ENCODE data around the gene CDC27.
"Not testable (repeated sequence)": the region's sequence is repeated elsewhere in the genome, so short reads cannot be mapped to it uniquely, and the experiment has no call there.

Gene CDC27

GRCh38 chr17:47117386-47117785, 71.7 kb downstream of the CDC27 start:
- no peaks in the 10 kb centered on the region for H3K27me3 ChIP-seq (ENCODE audit: control insufficient read depth in 1 of 2, insufficient read depth in 2 of 2, low read length in 2 of 2)
- H3K4me1 ChIP-seq (ENCODE audit: control insufficient read depth in 1 of 2, insufficient read depth in 2 of 2, low read length in 2 of 2), result no peaks in the 10 kb centered on the region
- no peak overlapping the region for H3K27ac ChIP-seq (ENCODE audit: low read depth, low read length)
- H3K36me3 ChIP-seq (ENCODE audit: control insufficient read depth in 1 of 2, insufficient read depth in 2 of 2, low read length in 2 of 2), result peaks cover 14 to 30% of the 10 kb centered on the region in 2 donors
- no peak overlapping the region for H3K4me3 ChIP-seq (ENCODE audit: low read depth in 1 of 2, low read length in 2 of 2)
- H3K9me3 ChIP-seq (ENCODE audit: control insufficient read depth in 1 of 2, low read length in 2 of 2), result no peaks in the 10 kb centered on the region
- no peak overlapping the region for H3K9ac ChIP-seq (ENCODE audit: low read depth in 1 of 2, low read length in 2 of 2)

GRCh38 chr17:47106130-47106529, 83.0 kb downstream of the CDC27 start:
- Histone ChIP-seq H3K4me1 (ENCODE audit: control insufficient read depth in 1 of 2, insufficient read depth in 2 of 2, low read length in 2 of 2) (no peaks in the 10 kb centered on the region), H3K9me3 (ENCODE audit: control insufficient read depth in 1 of 2, low read length in 2 of 2) (no peaks in the 10 kb centered on the region), H3K9ac (ENCODE audit: low read depth in 1 of 2, low read length in 2 of 2) (no peak overlapping the region), H3K4me3 (ENCODE audit: low read depth in 1 of 2, low read length in 2 of 2) (no peak overlapping the region), H3K27me3 (ENCODE audit: control insufficient read depth in 1 of 2, insufficient read depth in 2 of 2, low read length in 2 of 2) (no peaks in the 10 kb centered on the region), H3K27ac (ENCODE audit: low read depth, low read length) (no peak overlapping the region), H3K36me3 (ENCODE audit: control insufficient read depth in 1 of 2, insufficient read depth in 2 of 2, low read length in 2 of 2) (no peaks in the 10 kb centered on the region)

- not testable (repeated sequence) for H3K9ac ChIP-seq (ENCODE audit: low read depth in 1 of 2, low read length in 2 of 2); H3K9me3 ChIP-seq (ENCODE audit: control insufficient read depth in 1 of 2, low read length in 2 of 2); H3K4me1 ChIP-seq (ENCODE audit: control insufficient read depth in 1 of 2, insufficient read depth in 2 of 2, low read length in 2 of 2); H3K27me3 ChIP-seq (ENCODE audit: control insufficient read depth in 1 of 2, insufficient read depth in 2 of 2, low read length in 2 of 2); H3K36me3 ChIP-seq (ENCODE audit: control insufficient read depth in 1 of 2, insufficient read depth in 2 of 2, low read length in 2 of 2); H3K27ac ChIP-seq (ENCODE audit: low read depth, low read length); H3K4me3 ChIP-seq (ENCODE audit: low read depth in 1 of 2, low read length in 2 of 2)
Observed at GRCh38 chr17:47105246-47105645, 83.8 kb downstream of the CDC27 start.

- Histone ChIP-seq H3K9ac (ENCODE audit: low read depth in 1 of 2, low read length in 2 of 2) (no peak overlapping the region), H3K36me3 (ENCODE audit: control insufficient read depth in 1 of 2, insufficient read depth in 2 of 2, low read length in 2 of 2) (no peaks in the 10 kb centered on the region), H3K27ac (ENCODE audit: low read depth, low read length) (no peak overlapping the region), H3K4me3 (ENCODE audit: low read depth in 1 of 2, low read length in 2 of 2) (no peak overlapping the region), H3K27me3 (ENCODE audit: control insufficient read depth in 1 of 2, insufficient read depth in 2 of 2, low read length in 2 of 2) (no peaks in the 10 kb centered on the region), H3K4me1 (ENCODE audit: control insufficient read depth in 1 of 2, insufficient read depth in 2 of 2, low read length in 2 of 2) (peaks cover 0 to 5% of the 10 kb centered on the region in 2 donors), H3K9me3 (ENCODE audit: control insufficient read depth in 1 of 2, low read length in 2 of 2) (no peaks in the 10 kb centered on the region)
Observed at GRCh38 chr17:47102914-47103313, 86.2 kb downstream of the CDC27 start.

- Histone ChIP-seq H3K4me3 (ENCODE audit: low read depth in 1 of 2, low read length in 2 of 2) (peak overlapping the region; percentile 73 to 79), H3K4me1 (ENCODE audit: control insufficient read depth in 1 of 2, insufficient read depth in 2 of 2, low read length in 2 of 2) (peaks cover 0 to 5% of the 10 kb centered on the region in 2 donors), H3K27me3 (ENCODE audit: control insufficient read depth in 1 of 2, insufficient read depth in 2 of 2, low read length in 2 of 2) (no peaks in the 10 kb centered on the region), H3K27ac (ENCODE audit: low read depth, low read length) (peak overlapping the region; percentile 42), H3K9me3 (ENCODE audit: control insufficient read depth in 1 of 2, low read length in 2 of 2) (no peaks in the 10 kb centered on the region), H3K9ac (ENCODE audit: low read depth in 1 of 2, low read length in 2 of 2) (peak overlapping the region; percentile 69 to 74), H3K36me3 (ENCODE audit: control insufficient read depth in 1 of 2, insufficient read depth in 2 of 2, low read length in 2 of 2) (no peaks in the 10 kb centered on the region)
Observed at GRCh38 chr17:47099987-47100711, 88.9 kb downstream of the CDC27 start.

- peak overlapping the region; percentile 73 to 79 for H3K4me3 ChIP-seq (ENCODE audit: low read depth in 1 of 2, low read length in 2 of 2)
- peaks cover 0 to 5% of the 10 kb centered on the region in 2 donors for H3K4me1 ChIP-seq (ENCODE audit: control insufficient read depth in 1 of 2, insufficient read depth in 2 of 2, low read length in 2 of 2)
- no peaks in the 10 kb centered on the region for H3K9me3 ChIP-seq (ENCODE audit: control insufficient read depth in 1 of 2, low read length in 2 of 2)
- H3K27me3 ChIP-seq (ENCODE audit: control insufficient read depth in 1 of 2, insufficient read depth in 2 of 2, low read length in 2 of 2), result no peaks in the 10 kb centered on the region
- H3K36me3 ChIP-seq (ENCODE audit: control insufficient read depth in 1 of 2, insufficient read depth in 2 of 2, low read length in 2 of 2), result no peaks in the 10 kb centered on the region
- no peak overlapping the region for H3K27ac ChIP-seq (ENCODE audit: low read depth, low read length)
- peak overlapping the region; percentile 69 to 74 for H3K9ac ChIP-seq (ENCODE audit: low read depth in 1 of 2, low read length in 2 of 2)
Observed at GRCh38 chr17:47099451-47099986, 89.6 kb downstream of the CDC27 start.

GRCh38 chr17:47096343-47096742, 92.8 kb downstream of the CDC27 start:
- Histone ChIP-seq H3K4me1 (ENCODE audit: control insufficient read depth in 1 of 2, insufficient read depth in 2 of 2, low read length in 2 of 2) (peaks cover 0 to 5% of the 10 kb centered on the region in 2 donors), H3K9me3 (ENCODE audit: control insufficient read depth in 1 of 2, low read length in 2 of 2) (no peaks in the 10 kb centered on the region), H3K4me3 (ENCODE audit: low read depth in 1 of 2, low read length in 2 of 2) (no peak overlapping the region), H3K27ac (ENCODE audit: low read depth, low read length) (no peak overlapping the region), H3K27me3 (ENCODE audit: control insufficient read depth in 1 of 2, insufficient read depth in 2 of 2, low read length in 2 of 2) (no peaks in the 10 kb centered on the region), H3K9ac (ENCODE audit: low read depth in 1 of 2, low read length in 2 of 2) (no peak overlapping the region), H3K36me3 (ENCODE audit: control insufficient read depth in 1 of 2, insufficient read depth in 2 of 2, low read length in 2 of 2) (no peaks in the 10 kb centered on the region)

GRCh38 chr17:47095268-47095667, 93.8 kb downstream of the CDC27 start:
- Histone ChIP-seq H3K4me1 (ENCODE audit: control insufficient read depth in 1 of 2, insufficient read depth in 2 of 2, low read length in 2 of 2) (peaks cover 0 to 5% of the 10 kb centered on the region in 2 donors), H3K9me3 (ENCODE audit: control insufficient read depth in 1 of 2, low read length in 2 of 2) (no peaks in the 10 kb centered on the region), H3K4me3 (ENCODE audit: low read depth in 1 of 2, low read length in 2 of 2) (no peak overlapping the region), H3K36me3 (ENCODE audit: control insufficient read depth in 1 of 2, insufficient read depth in 2 of 2, low read length in 2 of 2) (no peaks in the 10 kb centered on the region), H3K27me3 (ENCODE audit: control insufficient read depth in 1 of 2, insufficient read depth in 2 of 2, low read length in 2 of 2) (no peaks in the 10 kb centered on the region), H3K27ac (ENCODE audit: low read depth, low read length) (no peak overlapping the region), H3K9ac (ENCODE audit: low read depth in 1 of 2, low read length in 2 of 2) (no peak overlapping the region)

GRCh38 chr17:47087093-47087492, 102.0 kb downstream of the CDC27 start:
- H3K4me1 ChIP-seq (ENCODE audit: control insufficient read depth in 1 of 2, insufficient read depth in 2 of 2, low read length in 2 of 2), result peaks cover 5 to 9% of the 10 kb centered on the region in 2 donors
- H3K27me3 ChIP-seq (ENCODE audit: control insufficient read depth in 1 of 2, insufficient read depth in 2 of 2, low read length in 2 of 2), result no peaks in the 10 kb centered on the region
- no peak overlapping the region for H3K27ac ChIP-seq (ENCODE audit: low read depth, low read length)
- no peak overlapping the region for H3K4me3 ChIP-seq (ENCODE audit: low read depth in 1 of 2, low read length in 2 of 2)
- H3K9me3 ChIP-seq (ENCODE audit: control insufficient read depth in 1 of 2, low read length in 2 of 2), result no peaks in the 10 kb centered on the region
- no peak overlapping the region for H3K9ac ChIP-seq (ENCODE audit: low read depth in 1 of 2, low read length in 2 of 2)
- no peaks in the 10 kb centered on the region for H3K36me3 ChIP-seq (ENCODE audit: control insufficient read depth in 1 of 2, insufficient read depth in 2 of 2, low read length in 2 of 2)

- Histone ChIP-seq H3K4me3 (ENCODE audit: low read depth in 1 of 2, low read length in 2 of 2) (no peak overlapping the region), H3K36me3 (ENCODE audit: control insufficient read depth in 1 of 2, insufficient read depth in 2 of 2, low read length in 2 of 2) (no peaks in the 10 kb centered on the region), H3K27me3 (ENCODE audit: control insufficient read depth in 1 of 2, insufficient read depth in 2 of 2, low read length in 2 of 2) (no peaks in the 10 kb centered on the region), H3K27ac (ENCODE audit: low read depth, low read length) (no peak overlapping the region), H3K4me1 (ENCODE audit: control insufficient read depth in 1 of 2, insufficient read depth in 2 of 2, low read length in 2 of 2) (peaks cover 5 to 9% of the 10 kb centered on the region in 2 donors), H3K9ac (ENCODE audit: low read depth in 1 of 2, low read length in 2 of 2) (no peak overlapping the region), H3K9me3 (ENCODE audit: control insufficient read depth in 1 of 2, low read length in 2 of 2) (no peaks in the 10 kb centered on the region)
Observed at GRCh38 chr17:47085736-47086135, 103.4 kb downstream of the CDC27 start.

Measured in duodenal mucosa (tissue), 2 donors.